ENCODE data around the gene BABAM2. TPM values are rescaled to one million over a fixed set of nuclear protein-coding genes. Genes with fewer than 3 reads are reported as not detected.

The BABAM2 gene
- total and polyA plus RNA-seq, 4 donors: 9.9 to 17.0 (median 13.9) TPM

DNA sequence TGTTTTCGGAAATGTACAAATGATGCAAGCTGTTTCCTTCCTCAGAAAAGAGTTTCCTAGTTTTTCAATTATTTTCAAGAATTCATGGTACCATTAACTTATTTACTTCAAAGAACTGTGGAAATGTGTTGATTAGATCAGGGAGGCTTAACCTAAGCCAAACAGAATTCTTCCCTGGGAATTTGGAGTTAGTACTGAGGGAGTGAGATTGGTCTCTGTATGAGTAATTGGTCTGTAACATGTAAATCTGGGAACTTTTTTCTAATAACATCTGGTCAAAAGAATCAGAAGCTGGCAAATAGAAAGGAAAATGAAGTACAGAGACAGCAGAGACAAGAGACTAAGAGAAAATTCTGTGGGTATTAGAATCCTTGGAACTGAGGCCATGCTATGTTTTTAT is 145.8 kb downstream of the BABAM2 start:
- Histone ChIP-seq H3K4me3 (ENCODE audit: low read depth in 1 of 3, low read length in 3 of 3) (no peak overlapping the region), H3K27me3 (ENCODE audit: control insufficient read depth in 4 of 4, insufficient read depth in 4 of 4, low read length in 3 of 4) (no peaks in the 10 kb centered on the region), H3K27ac (ENCODE audit: low read depth in 1 of 2, low read length in 2 of 2) (no peak overlapping the region), H3K9me3 (ENCODE audit: control insufficient read depth in 4 of 4, low read length in 3 of 4) (no peaks in the 10 kb centered on the region), H3K9ac (ENCODE audit: low read depth in 1 of 2, low read length in 2 of 2) (no peak overlapping the region), H3K4me1 (ENCODE audit: control insufficient read depth in 4 of 4, insufficient read depth in 4 of 4, low read length in 3 of 4) (no peaks in the 10 kb centered on the region), H3K36me3 (ENCODE audit: control insufficient read depth in 4 of 4, insufficient read depth in 3 of 4, low read depth in 1 of 4, low read length in 3 of 4) (peaks cover 0 to 2% (median 0%) of the 10 kb centered on the region in 4 donors)
- TF ChIP-seq JUND (IDR thresholded peaks at IDR 0.05) (no peak), NR2F2 (IDR thresholded peaks at IDR 0.05) (no peak)
- DNase-seq (ENCODE audit: low spot score): no peak
- 92% methylated on average over 1 of the region's 1 CpG for WGBS

GRCh38 chr2:28038722-28039121 is 148.2 kb downstream of the BABAM2 start:
- Histone ChIP-seq H3K36me3 (ENCODE audit: control insufficient read depth in 4 of 4, insufficient read depth in 3 of 4, low read depth in 1 of 4, low read length in 3 of 4) (no peaks in the 10 kb centered on the region), H3K9ac (ENCODE audit: low read depth in 1 of 2, low read length in 2 of 2) (no peak overlapping the region), H3K9me3 (ENCODE audit: control insufficient read depth in 4 of 4, low read length in 3 of 4) (no peaks in the 10 kb centered on the region), H3K4me3 (ENCODE audit: low read depth in 1 of 3, low read length in 3 of 3) (no peak overlapping the region), H3K4me1 (ENCODE audit: control insufficient read depth in 4 of 4, insufficient read depth in 4 of 4, low read length in 3 of 4) (no peaks in the 10 kb centered on the region), H3K27me3 (ENCODE audit: control insufficient read depth in 4 of 4, insufficient read depth in 4 of 4, low read length in 3 of 4) (no peaks in the 10 kb centered on the region), H3K27ac (ENCODE audit: low read depth in 1 of 2, low read length in 2 of 2) (no peak overlapping the region)
- TF ChIP-seq CTCF (IDR thresholded peaks at IDR 0.05; ENCODE audit: low read depth, low read length, missing input control): no peak
- no peak for DNase-seq (ENCODE audit: low spot score)
- WGBS: 100% methylated on average over 1 of the region's 1 CpG

DNA sequence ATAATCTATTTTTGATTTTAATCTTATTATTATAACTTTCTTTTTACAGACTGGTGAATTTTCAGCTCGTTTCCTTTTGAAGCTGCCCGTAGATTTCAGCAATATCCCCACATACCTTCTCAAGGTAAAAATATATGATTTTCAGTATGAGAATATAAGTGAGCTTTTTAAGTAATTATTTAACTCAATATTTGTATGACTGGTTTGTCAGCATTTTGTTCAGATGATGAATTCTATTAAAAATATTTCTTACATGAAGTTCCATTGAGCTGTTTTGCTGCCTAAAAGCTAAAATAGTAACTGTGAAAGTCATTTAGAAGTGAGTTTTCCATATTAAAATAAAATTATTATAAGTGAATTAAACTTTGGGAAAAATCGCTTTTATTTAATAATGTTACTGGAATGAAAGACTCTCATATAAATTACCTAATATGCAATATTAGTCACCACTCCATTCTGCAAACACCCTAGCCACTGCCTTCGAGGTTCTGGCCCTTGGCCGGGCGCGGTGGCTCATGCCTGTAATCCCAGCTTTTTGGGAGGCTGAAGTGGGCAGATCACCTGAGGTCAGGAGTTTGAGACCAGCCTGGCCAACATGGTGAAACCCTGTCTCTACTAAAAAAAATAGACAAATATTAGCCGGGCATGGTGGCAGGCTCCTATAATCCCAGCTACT is 155.3 kb downstream of the BABAM2 start:
- no peak for DNase-seq (ENCODE audit: low spot score)
- Histone ChIP-seq H3K4me1 (ENCODE audit: control insufficient read depth in 4 of 4, insufficient read depth in 4 of 4, low read length in 3 of 4) (no peaks in the 10 kb centered on the region), H3K9ac (ENCODE audit: low read depth in 1 of 2, low read length in 2 of 2) (no peak overlapping the region), H3K4me3 (ENCODE audit: low read depth in 1 of 3, low read length in 3 of 3) (no peak overlapping the region), H3K27me3 (ENCODE audit: control insufficient read depth in 4 of 4, insufficient read depth in 4 of 4, low read length in 3 of 4) (no peaks in the 10 kb centered on the region), H3K36me3 (ENCODE audit: control insufficient read depth in 4 of 4, insufficient read depth in 3 of 4, low read depth in 1 of 4, low read length in 3 of 4) (no peaks in the 10 kb centered on the region), H3K9me3 (ENCODE audit: control insufficient read depth in 4 of 4, low read length in 3 of 4) (no peaks in the 10 kb centered on the region), H3K27ac (ENCODE audit: low read depth in 1 of 2, low read length in 2 of 2) (no peak overlapping the region)
- 96% methylated on average over 8 of the region's 8 CpGs for WGBS
- TF ChIP-seq RXRA (IDR thresholded peaks at IDR 0.05) (no peak), GABPA (IDR thresholded peaks at IDR 0.05 in 1 of 2, conservative IDR thresholded peaks at IDR 0.05 in 1 of 2) (no peak), FOXA2 (IDR thresholded peaks at IDR 0.05) (no peak), REST (IDR thresholded peaks at IDR 0.05) (no peak), SP1 (IDR thresholded peaks at IDR 0.05) (no peak), ATF3 (IDR thresholded peaks at IDR 0.05) (no peak), HNF4G (IDR thresholded peaks at IDR 0.05) (no peak), JUND (IDR thresholded peaks at IDR 0.05) (no peak), NR2F2 (IDR thresholded peaks at IDR 0.05) (no peak), FOXA1 (IDR thresholded peaks at IDR 0.05) (no peak), TAF1 (conservative IDR thresholded peaks at IDR 0.05) (no peak), EGR1 (IDR thresholded peaks at IDR 0.05; ENCODE audit: low read depth in 2 of 2) (no peak), CTCF (IDR thresholded peaks at IDR 0.05; ENCODE audit: low read depth, low read length, missing input control) (no peak), HNF4A (conservative IDR thresholded peaks at IDR 0.05) (no peak), YY1 (IDR thresholded peaks at IDR 0.05) (no peak)
- TF ChIP-seq, protein P1, sequence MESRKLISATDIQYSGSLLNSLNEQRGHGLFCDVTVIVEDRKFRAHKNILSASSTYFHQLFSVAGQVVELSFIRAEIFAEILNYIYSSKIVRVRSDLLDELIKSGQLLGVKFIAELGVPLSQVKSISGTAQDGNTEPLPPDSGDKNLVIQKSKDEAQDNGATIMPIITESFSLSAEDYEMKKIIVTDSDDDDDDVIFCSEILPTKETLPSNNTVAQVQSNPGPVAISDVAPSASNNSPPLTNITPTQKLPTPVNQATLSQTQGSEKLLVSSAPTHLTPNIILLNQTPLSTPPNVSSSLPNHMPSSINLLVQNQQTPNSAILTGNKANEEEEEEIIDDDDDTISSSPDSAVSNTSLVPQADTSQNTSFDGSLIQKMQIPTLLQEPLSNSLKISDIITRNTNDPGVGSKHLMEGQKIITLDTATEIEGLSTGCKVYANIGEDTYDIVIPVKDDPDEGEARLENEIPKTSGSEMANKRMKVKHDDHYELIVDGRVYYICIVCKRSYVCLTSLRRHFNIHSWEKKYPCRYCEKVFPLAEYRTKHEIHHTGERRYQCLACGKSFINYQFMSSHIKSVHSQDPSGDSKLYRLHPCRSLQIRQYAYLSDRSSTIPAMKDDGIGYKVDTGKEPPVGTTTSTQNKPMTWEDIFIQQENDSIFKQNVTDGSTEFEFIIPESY (IDR thresholded peaks at IDR 0.05): no peak
- TF ChIP-seq, protein P2, sequence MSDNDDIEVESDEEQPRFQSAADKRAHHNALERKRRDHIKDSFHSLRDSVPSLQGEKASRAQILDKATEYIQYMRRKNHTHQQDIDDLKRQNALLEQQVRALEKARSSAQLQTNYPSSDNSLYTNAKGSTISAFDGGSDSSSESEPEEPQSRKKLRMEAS (IDR thresholded peaks at IDR 0.05): no peak

All from liver (tissue), 9 donors.